ENCODE results near the gene MRTFA.
"Not testable (repeated sequence)": the region's sequence is repeated elsewhere in the genome, so short reads cannot be mapped to it uniquely, and the experiment has no call there.

MRTFA gene

GRCh38 chr22:40512426-40513136 is 123.9 kb downstream of the MRTFA start:
- TF ChIP-seq, protein P1, sequence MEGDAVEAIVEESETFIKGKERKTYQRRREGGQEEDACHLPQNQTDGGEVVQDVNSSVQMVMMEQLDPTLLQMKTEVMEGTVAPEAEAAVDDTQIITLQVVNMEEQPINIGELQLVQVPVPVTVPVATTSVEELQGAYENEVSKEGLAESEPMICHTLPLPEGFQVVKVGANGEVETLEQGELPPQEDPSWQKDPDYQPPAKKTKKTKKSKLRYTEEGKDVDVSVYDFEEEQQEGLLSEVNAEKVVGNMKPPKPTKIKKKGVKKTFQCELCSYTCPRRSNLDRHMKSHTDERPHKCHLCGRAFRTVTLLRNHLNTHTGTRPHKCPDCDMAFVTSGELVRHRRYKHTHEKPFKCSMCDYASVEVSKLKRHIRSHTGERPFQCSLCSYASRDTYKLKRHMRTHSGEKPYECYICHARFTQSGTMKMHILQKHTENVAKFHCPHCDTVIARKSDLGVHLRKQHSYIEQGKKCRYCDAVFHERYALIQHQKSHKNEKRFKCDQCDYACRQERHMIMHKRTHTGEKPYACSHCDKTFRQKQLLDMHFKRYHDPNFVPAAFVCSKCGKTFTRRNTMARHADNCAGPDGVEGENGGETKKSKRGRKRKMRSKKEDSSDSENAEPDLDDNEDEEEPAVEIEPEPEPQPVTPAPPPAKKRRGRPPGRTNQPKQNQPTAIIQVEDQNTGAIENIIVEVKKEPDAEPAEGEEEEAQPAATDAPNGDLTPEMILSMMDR (IDR thresholded peaks at IDR 0.05; ENCODE audit: low read depth, low read length, missing control alignments): no peak
- no peak overlapping the region for H3K4me3 ChIP-seq (ENCODE audit: low read depth, low read length)
- DNase-seq (ENCODE audit: low read depth): no peak

DNA sequence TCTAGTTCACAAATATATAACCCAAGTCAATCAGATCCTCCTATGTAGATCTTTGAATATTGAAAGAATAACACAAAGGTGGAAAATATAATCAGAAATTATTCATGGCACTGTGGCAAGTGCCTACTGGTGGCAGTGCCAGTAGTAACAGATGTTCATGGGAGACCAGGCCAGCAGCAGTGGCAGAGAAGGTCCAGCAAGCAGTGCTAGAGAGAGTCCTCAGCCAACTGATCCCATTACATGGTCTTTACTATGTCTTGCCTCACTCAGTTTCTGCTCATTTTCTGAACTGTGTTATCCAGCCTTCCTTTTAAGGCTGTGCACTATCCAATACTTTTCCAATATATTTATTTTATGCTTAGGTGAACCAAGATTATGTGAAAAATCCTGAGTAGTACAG is 124.9 kb downstream of the MRTFA start:
- H3K4me3 ChIP-seq (ENCODE audit: low read depth, low read length): no peak overlapping the region
- TF ChIP-seq, protein P1 (IDR thresholded peaks at IDR 0.05; ENCODE audit: low read depth, low read length, missing control alignments): no peak
- DNase-seq (ENCODE audit: low read depth): no peak

DNA sequence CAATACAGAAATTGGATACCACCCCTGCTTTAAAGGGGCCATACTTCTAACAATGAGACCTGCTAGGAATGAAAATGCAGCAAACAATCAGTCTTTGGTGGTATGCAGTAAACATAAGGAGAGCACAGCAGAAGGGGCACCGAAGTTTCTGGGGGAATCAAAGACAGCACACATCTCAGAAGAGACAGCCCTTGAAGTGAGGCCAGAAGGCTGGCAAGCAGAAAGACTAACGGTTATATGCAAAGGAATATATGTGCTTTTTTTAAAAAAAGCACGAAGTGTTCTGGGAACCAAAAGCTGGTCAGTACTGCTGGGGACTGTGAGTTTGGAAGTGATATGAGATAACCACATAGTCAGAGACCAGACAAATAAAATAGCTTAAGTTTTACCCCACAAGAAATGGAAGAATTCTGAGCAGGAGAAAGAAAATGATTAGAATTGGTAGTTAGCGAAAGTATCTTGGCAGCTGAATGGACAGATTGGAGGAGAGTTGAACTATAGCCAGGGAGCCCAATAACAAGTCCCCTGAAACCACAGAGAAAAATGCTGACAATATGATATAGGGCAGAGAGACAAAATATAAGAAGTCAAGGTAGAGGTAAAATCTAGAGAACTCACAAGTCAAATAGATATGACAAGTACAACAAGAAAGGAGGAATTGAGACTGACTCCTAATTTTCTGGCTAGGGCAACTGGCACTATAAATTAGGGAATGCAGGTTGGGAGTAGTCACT is 125.7 kb downstream of the MRTFA start:
- H3K4me3 ChIP-seq (ENCODE audit: low read depth, low read length): no peak overlapping the region
- no peak for DNase-seq (ENCODE audit: low read depth)
- TF ChIP-seq, protein P1 (IDR thresholded peaks at IDR 0.05; ENCODE audit: low read depth, low read length, missing control alignments): no peak

GRCh38 chr22:40509401-40510134 is 127.0 kb downstream of the MRTFA start:
- TF ChIP-seq, protein P1 (IDR thresholded peaks at IDR 0.05; ENCODE audit: low read depth, low read length, missing control alignments): no peak
- no peak overlapping the region for H3K4me3 ChIP-seq (ENCODE audit: low read depth, low read length)
- DNase-seq (ENCODE audit: low read depth): no peak

- H3K4me3 ChIP-seq (ENCODE audit: low read depth, low read length); DNase-seq (ENCODE audit: low read depth): not testable (repeated sequence)
These were observed 128.5 kb downstream of the MRTFA start for GRCh38 chr22:40508046-40508445.

DNA sequence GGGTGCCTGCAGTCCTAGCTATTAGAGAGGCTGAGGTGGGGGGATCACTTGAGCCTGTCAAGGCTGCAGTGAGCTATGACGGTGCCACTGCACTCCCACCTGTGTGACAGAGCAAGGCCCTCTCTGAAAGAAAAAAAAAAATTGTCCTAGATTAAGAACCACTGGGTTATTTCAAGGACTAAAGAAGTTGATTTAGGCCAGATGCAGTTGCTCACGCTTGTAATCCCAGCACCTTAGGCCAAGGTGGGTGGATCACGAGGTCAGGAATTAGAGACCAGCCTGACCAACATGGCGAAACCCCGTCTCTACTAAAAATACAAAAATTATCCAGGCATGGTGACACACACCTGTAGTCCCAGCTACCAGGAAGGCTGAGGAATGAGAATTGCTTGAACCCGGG is 129.0 kb downstream of the MRTFA start:
- DNase-seq (ENCODE audit: low read depth): no peak
- H3K4me3 ChIP-seq (ENCODE audit: low read depth, low read length): no peak overlapping the region
- TF ChIP-seq, protein P1 (IDR thresholded peaks at IDR 0.05; ENCODE audit: low read depth, low read length, missing control alignments): no peak

GRCh38 chr22:40506762-40507161 is 129.8 kb downstream of the MRTFA start:
- H3K4me3 ChIP-seq (ENCODE audit: low read depth, low read length): no peak overlapping the region
- DNase-seq (ENCODE audit: low read depth): no peak
- TF ChIP-seq, protein P1 (IDR thresholded peaks at IDR 0.05; ENCODE audit: low read depth, low read length, missing control alignments): no peak

All from GM12864 (cell line).